Measurements from ENCODE around the gene TUBGCP6. TPM values are rescaled to one million over a fixed set of nuclear protein-coding genes. Genes with fewer than 3 reads are reported as not detected.

TUBGCP6 gene
- total and polyA plus RNA-seq, 4 donors = 26.5 to 57.8 (median 46.4) TPM

GRCh38 chr22:50183141-50183971, 61.5 kb downstream of the TUBGCP6 start:
- Histone ChIP-seq H3K9me3 (ENCODE audit: control insufficient read depth in 4 of 4, insufficient read depth in 3 of 4, low read length in 3 of 4) (peaks cover 0 to 2% (median 0%) of the 10 kb centered on the region in 4 donors), H3K27me3 (ENCODE audit: control insufficient read depth in 3 of 3, insufficient read depth in 3 of 3, low read length in 2 of 3) (no peaks in the 10 kb centered on the region), H3K36me3 (ENCODE audit: control insufficient read depth in 4 of 4, insufficient read depth in 4 of 4, low read length in 4 of 4) (no peaks in the 10 kb centered on the region), H3K4me3 (no peak overlapping the region), H3K27ac (ENCODE audit: low read depth in 1 of 2, low read length in 1 of 2) (no peak overlapping the region), H3K9ac (ENCODE audit: insufficient read depth in 1 of 2, low read length in 2 of 2) (no peak overlapping the region), H3K4me1 (ENCODE audit: control insufficient read depth in 5 of 5, insufficient read depth in 5 of 5, low read length in 5 of 5) (peaks cover 2 to 17% (median 10%) of the 10 kb centered on the region in 5 donors)
- TF ChIP-seq CTCF (IDR thresholded peaks at IDR 0.05; ENCODE audit: control extremely low read depth, extremely low read depth) = no peak
- DNase-seq (no peak), ATAC-seq (ENCODE audit: insufficient read depth, low FRiP score) (no peak)
- 86 to 89% methylated on average over 19 of the region's 19 CpGs for WGBS, 2 donors

GRCh38 chr22:50182176-50183081, 62.4 kb downstream of the TUBGCP6 start:
- no peak overlapping the region for H3K27ac ChIP-seq (ENCODE audit: low read depth in 1 of 2, low read length in 1 of 2)
- no peak for ATAC-seq (ENCODE audit: insufficient read depth, low FRiP score)
- 80 to 85% methylated on average over 31 of the region's 31 CpGs for WGBS, 2 donors

GRCh38 chr22:50180727-50181521, 63.9 kb downstream of the TUBGCP6 start:
- Histone ChIP-seq H3K9me3 (ENCODE audit: control insufficient read depth in 4 of 4, insufficient read depth in 3 of 4, low read length in 3 of 4) (peaks cover 0 to 6% (median 0%) of the 10 kb centered on the region in 4 donors), H3K4me1 (ENCODE audit: control insufficient read depth in 5 of 5, insufficient read depth in 5 of 5, low read length in 5 of 5) (peaks cover 0 to 17% (median 5%) of the 10 kb centered on the region in 5 donors), H3K9ac (ENCODE audit: insufficient read depth in 1 of 2, low read length in 2 of 2) (no peak overlapping the region), H3K27ac (ENCODE audit: low read depth in 1 of 2, low read length in 1 of 2) (no peak overlapping the region), H3K36me3 (ENCODE audit: control insufficient read depth in 4 of 4, insufficient read depth in 4 of 4, low read length in 4 of 4) (no peaks in the 10 kb centered on the region), H3K27me3 (ENCODE audit: control insufficient read depth in 3 of 3, insufficient read depth in 3 of 3, low read length in 2 of 3) (no peaks in the 10 kb centered on the region), H3K4me3 (no peak overlapping the region)
- WGBS, 2 donors = 93 to 94% methylated on average over 27 of the region's 27 CpGs
- ATAC-seq (ENCODE audit: insufficient read depth, low FRiP score) (no peak), DNase-seq (no peak)
- no peak for TF ChIP-seq CTCF (IDR thresholded peaks at IDR 0.05; ENCODE audit: control extremely low read depth, extremely low read depth)

More at GRCh38 chr22:50182176-50183081, 62.4 kb downstream of the TUBGCP6 start:
- Histone ChIP-seq H3K27me3 (ENCODE audit: control insufficient read depth in 3 of 3, insufficient read depth in 3 of 3, low read length in 2 of 3) (no peaks in the 10 kb centered on the region), H3K9ac (ENCODE audit: insufficient read depth in 1 of 2, low read length in 2 of 2) (no peak overlapping the region), H3K36me3 (ENCODE audit: control insufficient read depth in 4 of 4, insufficient read depth in 4 of 4, low read length in 4 of 4) (no peaks in the 10 kb centered on the region), H3K9me3 (ENCODE audit: control insufficient read depth in 4 of 4, insufficient read depth in 3 of 4, low read length in 3 of 4) (peaks cover 0 to 2% (median 0%) of the 10 kb centered on the region in 4 donors), H3K4me3 (no peak overlapping the region), H3K4me1 (ENCODE audit: control insufficient read depth in 5 of 5, insufficient read depth in 5 of 5, low read length in 5 of 5) (peaks cover 2 to 17% (median 10%) of the 10 kb centered on the region in 5 donors)
- DNase-seq = no peak
- TF ChIP-seq CTCF (IDR thresholded peaks at IDR 0.05; ENCODE audit: control extremely low read depth, extremely low read depth) = no peak

All from lung (tissue), 12 donors.